HG03159 (cell line): Measurements from ENCODE around the gene ZNHIT1.
"Not testable (repeated sequence)": the region's sequence is repeated elsewhere in the genome, so short reads cannot be mapped to it uniquely, and the experiment has no call there.

Experiments used
- ATAC-seq: cut with Tn5 transposase; IDR thresholded peaks from one replicate; pipeline ENCODE4 v1.9.1; 2021; ENCODE audit warnings: mild to moderate bottlenecking, moderate library complexity; ENCODE audit not compliant: unreplicated experiment

The ZNHIT1 gene

DNA sequence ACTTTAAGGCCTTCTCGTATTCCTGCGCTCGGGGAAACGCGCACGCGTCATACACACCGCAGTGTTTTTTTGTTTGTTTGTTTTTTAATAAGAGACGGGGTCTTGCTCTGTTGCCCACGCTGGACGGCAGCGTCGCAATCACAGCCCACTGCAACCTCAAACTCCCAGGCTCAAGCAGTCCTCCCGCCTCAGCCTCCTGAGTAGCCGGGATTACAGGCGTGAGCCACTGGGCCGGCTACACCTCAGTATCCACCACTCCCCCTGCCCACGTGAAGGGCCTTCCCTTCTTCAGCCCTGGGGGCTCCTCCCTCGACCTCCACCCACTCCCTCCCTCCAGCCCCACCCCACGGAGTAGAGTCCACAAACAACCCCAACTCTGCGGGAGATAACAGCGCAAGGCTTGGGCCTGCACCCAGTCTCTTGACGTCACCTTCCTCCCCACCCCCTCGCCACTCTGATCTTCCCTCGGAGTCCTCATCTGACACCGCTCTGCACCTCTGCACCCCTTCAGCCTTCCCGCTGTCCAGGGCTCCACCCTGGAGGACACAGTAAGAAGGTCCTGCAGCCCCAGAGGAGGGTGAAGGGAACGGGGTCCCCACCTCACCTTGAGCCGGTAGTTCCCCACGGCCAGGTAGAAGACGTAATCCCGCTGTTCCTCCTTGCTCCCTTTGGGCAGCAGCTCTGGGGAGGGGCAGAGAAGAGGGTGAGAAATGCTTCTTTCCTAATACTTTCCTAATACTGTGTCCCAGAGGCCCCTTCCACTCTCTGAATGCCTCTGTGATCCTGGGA, 22.5 kb downstream of the ZNHIT1 start:
- ATAC-seq, result no peak

DNA sequence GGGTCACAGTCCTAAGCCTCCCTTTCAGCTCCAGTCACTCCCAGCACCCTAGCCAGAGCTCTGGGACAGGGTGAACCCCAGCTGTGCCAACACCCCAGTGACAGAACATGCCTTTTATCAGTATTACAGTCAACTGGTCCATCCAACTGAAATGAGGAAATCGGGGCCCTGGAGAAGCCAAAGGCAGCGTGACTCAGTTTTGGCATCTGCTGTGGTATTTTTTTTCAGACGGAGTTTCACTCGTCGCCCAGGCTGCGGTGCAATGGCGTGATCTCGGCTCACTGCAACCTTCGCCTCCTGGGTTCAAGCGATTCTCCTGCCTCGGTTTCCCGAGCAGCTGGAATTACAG, 23.0 kb downstream of the ZNHIT1 start:
- ATAC-seq, result no peak

DNA sequence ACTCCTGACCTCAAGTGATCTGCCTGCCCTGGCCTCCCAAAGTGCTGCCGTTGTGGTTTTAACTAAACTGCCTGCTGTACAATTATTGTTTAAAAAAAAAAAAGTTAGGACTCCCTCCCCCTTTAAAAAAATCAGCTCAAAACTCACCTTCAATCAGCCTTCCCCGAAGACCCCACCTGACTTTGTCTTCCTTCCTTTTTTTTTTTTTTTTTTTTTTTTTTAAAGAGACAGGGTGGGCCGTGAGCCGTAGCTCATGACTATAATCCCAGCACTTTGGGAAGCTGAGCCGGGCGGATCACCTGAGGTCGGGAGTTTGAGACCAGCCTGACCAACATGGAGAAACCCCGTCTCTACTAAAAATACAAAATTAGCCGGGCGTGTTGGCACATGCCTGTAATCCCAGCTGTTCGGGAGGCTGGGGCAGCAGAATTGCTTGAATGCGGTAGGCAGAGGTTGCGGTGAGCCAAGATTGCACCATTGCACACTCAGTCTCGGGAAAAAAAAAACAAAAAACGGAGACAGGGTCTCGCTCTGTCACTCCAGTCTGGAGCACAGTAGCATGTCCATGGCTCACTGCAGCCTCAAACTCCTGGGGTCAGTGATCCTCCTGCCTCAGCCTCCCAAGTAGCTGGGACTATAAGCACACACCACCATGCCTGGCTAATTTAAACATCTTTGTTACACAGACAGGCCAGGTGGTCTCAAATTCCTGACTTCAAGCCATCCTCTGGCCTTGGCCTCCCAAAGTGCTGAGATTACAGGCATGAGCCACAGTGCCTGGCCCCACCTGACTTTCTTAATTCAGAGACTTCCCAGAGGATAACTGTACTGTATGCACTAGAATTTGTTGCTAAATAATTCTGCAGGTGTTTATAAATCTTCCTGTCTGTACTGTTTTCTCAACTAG, 23.7 kb downstream of the ZNHIT1 start:
- no peak for ATAC-seq

DNA sequence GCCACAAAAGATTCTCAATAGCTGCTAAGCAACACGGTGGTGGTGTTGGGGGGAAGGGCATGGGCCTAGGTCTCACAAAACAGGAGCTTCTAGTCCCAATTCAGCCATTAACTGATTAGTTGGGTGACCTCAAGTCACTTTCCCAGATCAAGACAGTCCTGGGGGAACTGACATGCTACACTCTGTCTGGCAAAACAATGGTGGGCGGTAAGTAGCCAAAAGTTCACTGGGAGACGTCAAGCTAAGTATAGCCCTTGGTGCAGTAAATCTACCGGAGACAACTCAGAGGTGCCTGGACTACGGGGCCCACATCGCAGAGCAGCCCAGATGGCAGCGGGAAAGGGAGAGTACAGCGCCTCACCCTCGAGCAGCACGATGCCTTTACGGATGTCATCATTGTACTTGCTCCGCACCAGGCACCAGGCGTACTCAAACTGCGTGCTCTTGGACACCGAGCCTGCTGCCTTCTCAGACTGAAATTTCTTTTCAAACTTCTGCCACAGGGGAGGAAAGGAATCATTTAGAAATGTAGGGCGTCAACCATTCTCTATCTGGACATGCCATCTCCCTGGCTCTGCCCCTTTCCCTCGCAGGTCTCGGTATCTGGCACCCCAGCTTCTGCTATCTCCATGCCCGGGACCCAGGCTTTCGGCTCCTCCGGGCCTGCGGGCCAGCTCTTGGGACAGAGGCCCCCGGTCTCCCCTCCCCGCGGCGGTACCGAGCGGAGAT, 25.8 kb downstream of the ZNHIT1 start:
- no peak for ATAC-seq

DNA sequence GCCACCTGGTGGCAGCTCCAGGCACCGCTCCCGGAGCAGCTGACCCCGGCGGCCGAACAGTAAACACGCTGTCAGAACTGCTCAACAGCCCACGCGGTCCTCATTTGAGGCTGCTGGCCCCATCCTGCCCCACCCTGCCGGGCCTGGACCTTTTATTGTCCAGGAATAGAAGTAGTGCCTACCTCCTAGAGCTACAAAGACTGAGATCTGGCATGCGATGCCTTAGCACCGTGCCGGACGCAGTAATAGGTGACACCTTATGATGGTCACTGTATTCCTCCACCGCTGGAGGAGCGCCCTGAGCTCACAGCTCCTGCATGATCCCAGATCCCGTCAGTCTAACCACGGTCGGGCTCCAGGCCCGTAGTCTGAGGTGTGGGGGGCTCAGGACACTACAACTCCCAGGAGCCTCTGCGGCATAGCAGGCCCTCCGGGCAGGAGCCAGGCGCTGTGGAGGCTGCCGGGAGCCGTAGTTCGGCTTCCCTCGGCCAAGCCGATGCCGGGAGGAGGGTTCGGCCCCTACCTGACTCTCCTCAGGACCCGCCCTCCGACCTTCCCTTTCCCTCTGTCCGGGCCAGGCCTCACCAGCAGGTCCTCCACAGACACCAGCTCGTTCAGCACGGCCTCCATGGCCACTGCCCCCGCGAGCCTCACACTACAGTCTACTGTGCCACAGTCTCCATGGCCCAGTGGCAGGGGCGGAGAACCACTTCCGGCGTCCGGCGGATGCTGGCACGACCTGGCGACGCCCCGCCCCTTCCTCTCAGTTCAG, 26.6 kb downstream of the ZNHIT1 start, which contains the start of gene FIS1:
Gene FIS1 (minus strand): TSS at position 707 of the 772 bp plus-strand sequence. CDS start 77 bp downstream, at position 630.
- ATAC-seq, result peak; percentile 93

DNA sequence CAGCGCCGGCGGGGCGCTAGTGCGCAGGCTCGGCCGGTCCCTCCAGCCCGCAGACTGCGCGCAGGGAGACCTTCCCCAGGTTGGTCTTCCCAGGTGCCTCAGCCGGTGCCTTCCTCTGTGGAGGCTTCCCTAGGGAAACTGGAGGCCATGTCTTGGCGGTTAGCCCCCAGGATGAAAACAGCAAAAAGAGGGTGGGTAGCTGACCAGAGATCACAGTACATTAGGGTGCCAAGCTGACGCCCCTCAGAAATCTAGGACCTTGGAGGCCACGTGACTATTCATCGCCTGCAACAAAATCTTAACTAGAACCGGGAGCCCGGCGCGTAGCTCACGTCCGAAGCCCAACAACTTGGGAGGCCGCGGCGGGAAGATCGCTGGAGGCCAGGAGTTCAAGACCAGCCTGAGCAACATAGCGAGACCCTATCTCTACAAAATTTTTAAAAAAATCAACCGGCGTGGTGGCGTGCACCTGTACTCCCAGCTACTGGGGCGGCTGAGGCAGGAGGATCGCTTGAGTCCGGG, 27.2 kb downstream of the ZNHIT1 start:
- ATAC-seq, result no peak

DNA sequence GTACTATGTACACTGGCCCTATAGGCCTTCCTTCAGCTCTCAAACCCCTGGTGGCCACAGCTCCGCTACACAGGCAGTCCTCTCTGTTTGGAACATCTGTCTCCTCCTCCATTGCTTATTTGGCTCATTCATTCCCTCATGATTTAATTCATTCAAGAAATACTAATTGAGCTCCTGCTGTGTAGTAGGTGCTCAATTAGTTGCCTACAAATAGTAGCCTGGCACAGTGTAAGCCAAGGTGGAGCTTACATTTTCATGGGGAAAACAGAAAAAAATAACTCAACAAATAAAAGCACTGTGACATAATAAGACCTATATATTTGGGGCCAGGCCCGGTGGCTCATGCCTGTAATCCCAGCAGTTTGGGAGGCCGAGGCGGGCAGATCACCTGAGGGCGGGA, 30.3 kb downstream of the ZNHIT1 start:
- ATAC-seq, result no peak

DNA sequence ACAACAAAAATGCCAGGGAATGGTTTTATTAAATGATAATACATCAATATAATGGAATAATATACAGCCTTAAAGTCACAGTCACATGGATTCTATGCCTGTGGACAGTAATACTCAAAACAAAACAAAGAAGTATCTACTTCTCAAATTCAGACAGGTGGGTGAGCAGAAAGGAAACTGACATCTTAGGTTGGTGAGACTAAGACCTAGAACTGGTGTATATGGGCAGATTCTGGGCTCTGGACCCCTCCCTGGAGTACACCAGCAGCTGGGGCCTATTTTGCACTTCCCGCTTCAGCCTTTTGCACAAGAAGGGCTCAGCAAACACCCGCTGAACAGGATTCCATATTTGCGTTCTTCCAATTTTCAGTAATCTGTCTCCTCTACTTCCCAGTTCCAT, 32.4 kb downstream of the ZNHIT1 start:
- ATAC-seq, result no peak

DNA sequence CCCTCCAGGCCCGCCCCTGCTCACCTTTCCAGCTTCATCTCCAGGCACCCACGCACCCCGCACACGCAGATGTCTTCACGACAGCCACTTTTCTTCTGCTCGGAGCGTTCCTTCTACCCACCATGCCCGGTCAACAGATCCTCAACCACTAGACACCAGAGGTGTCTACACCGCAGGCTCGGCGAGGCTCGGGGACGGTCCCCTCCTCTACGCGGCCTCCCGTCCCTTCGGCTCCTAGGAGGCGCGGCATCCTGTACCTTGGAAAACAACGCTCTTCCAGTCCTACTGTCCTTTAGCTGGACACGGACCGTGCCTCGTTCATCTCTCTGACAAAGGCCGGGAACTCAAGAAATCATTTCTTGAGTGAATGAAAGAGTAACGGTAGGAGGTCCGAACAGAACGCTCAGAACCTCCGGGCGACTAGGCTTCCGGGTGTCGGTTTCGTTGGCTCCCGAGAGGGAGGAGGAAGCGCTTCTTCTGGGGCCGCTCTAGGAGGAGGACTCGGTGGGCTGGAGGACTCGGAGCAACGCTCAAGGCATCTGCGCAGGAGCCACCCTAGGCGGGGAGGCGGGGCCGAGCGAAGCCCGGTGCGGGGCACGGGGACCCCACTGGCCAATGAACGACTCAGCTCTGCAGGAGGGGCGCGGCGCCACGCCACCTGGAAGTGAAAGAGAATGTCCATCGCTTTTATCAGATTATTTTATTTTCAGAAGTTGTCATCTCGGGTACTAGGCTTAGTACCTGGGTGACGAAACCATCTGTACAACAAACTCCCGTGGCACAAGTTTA, 34.1 kb downstream of the ZNHIT1 start:
- ATAC-seq, result peak; percentile 98

DNA sequence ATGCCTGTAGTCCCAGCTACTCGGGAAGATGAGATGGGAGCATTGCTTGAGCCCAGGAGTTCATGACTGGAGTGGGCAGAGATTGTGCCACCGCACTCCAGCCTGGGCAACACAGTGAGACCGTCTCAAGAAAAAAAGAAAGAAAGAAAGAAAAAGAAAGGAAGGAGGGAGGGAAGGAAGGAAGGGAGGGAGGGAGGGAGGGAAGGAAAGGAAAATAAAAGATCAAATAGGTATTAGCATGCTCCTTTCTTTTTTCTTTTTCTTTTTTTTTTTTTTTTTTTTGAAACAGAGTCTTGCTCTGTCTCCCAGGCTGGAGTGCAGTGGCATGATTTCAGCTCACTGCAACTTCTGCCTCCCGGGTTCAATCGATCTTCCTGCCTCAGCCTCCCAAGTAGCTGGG, 35.2 kb downstream of the ZNHIT1 start:
- not testable (repeated sequence) for ATAC-seq

DNA sequence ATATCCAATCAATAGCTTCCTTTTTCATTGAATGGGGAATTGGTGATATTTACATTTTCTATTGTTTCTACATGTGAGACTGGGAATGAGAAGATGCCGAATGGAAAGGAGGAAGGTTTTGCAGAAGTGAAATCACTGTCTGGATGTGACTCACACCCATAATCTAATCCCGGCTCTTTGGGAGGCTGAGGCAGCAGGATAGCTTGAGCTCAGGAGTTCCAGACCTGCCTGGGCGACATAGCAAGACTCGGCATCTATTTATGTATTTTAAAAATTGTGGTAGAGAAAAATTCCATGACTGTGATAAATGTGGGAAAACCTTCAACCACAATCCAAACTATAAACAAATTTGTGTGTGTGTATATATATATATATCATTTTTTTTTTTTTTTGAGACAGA, 37.8 kb downstream of the ZNHIT1 start:
- ATAC-seq, result no peak

DNA sequence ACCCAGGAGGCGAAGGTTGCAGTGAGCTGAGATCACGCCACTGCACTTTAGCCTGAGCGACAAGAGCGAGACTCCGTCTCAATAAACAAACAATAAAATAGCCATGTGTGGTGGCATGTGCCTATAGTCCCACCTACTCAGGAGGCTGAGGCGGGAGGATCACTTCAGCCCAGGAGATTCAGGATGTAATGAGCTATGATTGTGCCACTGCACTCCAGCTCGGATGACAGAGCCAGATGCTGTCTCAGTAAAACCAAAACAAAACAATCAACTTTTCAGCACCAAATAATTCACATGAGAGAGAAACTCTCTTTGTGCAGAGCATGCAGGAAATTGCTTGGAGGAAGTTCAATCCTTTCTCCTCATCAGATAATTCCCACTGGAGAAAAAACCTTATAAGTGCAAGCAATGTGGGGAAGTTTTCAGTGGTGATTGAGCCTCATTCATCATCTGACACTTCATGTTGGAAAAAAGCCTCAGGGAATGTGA, 40.3 kb downstream of the ZNHIT1 start:
- ATAC-seq, result no peak

DNA sequence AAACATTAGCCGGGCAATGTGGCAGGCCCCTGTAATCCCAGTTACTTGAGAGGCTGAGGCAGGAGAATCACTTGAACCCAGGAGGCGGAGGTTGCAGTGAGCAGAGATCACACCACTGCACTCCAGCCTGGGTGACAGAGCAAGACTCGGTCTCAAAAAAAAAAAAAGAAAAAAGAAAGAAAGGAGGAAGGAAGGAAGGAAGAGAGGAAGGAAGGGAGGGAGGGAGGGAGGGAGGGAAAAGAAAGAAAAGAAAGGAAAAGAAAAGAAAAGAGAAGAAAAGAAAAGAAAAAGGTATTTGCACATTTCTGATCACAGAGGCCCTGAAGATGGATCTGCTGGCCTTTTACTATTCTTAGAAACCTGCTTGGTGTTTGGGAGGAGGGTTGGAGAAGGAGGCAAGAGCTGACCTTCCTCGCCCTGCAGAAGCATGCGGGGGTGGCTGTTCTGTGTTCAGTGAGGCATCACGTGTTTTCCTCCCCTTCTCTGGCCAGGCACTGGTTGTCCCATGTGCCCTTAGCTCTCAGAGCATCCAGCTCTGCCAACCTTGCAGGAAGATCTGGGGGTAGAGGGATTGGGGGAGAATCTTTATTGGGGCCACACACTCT, 46.2 kb downstream of the ZNHIT1 start:
- ATAC-seq, result not testable (repeated sequence)

DNA sequence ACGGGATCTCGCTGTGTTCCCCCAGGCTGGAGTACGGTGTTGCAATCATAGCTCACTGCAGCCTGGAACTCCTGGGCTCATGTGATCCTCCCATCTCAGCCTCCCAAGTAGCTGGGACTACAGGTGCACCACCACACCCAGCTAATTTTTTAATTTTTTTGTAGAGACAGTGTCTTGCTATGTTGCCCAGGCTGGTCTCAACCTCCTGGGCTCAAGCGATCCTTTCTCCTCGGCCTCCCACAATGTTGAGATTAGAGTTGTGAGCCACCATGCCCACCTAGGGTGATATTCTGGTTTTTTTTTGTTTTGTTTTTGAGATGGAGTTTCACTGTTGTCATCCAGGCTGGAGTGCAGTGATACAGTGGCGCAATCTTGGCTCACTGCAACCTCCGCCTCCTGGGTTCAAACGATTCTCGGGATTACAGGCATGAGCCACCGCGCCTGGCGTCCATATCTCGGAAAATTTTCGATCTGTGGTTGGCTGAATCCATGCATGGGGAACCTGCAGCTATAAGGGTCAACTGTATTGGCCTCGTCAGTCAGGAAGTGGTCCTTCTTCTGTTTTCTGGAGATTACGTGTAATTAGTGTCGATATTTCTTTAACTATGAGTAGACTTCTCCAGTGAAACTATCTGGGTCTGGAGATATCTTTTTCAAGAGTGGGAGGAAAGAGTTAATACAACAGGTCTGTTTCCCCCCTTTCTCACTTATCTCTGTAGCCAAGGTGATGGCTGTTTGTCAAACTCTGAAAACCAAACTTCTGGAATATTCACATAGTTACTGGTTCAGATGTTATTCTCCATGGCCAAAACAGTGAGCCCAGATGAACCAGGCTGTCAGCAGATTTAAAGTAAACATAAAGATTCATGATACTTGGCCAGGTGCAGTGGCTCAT, 47.9 kb downstream of the ZNHIT1 start:
- ATAC-seq, result no peak

DNA sequence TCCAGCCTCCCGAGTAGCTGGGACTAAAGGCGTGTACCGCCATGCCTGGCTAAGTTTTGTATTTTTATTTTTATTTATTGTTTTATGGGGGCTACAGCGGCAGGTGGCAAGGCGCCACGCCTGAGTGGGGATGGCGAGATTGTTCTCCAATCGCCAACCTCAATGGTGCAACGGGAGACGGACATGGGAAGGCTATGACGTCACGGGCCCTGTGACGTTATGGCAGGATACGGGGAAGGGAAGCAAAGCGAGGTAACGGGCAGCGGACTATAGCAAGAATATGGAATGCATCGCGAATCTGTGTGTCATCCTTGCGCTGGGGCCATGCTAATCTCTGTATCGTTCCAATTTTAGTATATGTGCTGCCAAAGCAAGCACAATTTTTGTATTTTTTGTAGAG, 51.7 kb downstream of the ZNHIT1 start:
- no peak for ATAC-seq

DNA sequence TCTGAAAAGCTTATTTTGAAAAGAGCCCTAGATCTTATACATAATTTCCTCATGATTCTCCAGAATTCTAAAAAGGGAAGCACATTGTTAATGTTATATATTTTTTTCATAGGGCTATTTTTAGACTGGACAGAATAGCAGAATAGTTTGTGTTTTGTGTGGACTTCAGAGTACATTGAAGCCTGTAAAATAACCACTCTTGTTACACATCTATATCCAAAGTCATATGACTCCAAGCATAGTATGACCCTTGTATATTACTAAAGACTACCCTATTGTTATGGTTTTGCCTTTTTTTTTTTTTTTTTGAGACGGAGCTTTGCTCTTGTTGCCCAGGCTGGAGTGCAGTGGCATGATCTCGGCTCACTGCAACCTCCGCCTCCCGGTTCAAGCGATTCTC, 53.1 kb downstream of the ZNHIT1 start:
- no peak for ATAC-seq

DNA sequence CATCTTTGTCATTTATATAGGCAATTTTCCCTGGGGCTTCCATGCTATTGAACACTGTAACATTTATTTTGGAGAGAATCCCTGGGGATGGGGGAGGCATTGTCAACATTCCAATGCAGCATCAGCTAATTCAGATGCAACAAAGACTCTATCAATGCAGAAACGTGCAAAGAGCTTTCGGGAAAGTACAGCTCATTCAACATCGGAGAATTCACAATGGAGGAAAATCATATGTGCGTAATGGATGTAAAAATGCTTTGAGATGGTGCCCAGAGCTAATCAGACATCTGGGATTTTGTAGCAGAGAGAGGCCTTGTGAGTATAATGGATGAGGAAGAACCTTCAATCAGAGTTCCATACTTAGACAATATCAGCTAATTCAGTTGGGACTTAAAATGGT, 55.2 kb downstream of the ZNHIT1 start:
- ATAC-seq, result no peak
